ENCODE results near the gene AMBP. TPM values are rescaled to one million over a fixed set of nuclear protein-coding genes. Genes with fewer than 3 reads are reported as not detected.

Gene AMBP
- total RNA-seq, 5 donors from 2014 or later (not counting 1 experiment from before 2014, with no cell fraction given): 2.2 to 3.3 (median 3.0) TPM; not detected in 2

DNA sequence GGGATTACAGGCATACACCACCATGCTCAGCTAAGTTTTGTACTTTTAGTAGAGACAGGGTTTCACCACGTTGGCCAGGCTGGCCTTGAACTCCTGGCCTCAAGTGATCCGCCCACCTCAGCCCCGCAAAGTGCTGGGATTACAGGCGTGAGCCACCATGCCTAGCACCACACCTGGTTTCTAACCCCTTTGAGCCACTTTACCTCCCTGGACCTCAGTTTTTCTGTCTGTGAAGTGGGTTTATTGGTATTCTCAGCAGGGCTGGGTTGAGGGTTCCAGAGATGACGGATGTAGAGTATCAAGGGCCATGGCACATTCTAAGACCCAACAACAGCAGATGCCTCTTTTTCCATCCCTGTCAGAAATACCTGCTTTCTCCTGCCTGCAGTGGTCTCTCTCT, 38.6 kb downstream of the AMBP start:
- H3K4me3 Mint-ChIP-seq: no peak overlapping the region
- no peaks in the 10 kb centered on the region for H3K9me3 Mint-ChIP-seq
- H3K27ac ChIP-seq (ENCODE audit: low read length): no peak overlapping the region
- no peaks in the 10 kb centered on the region for H3K4me1 ChIP-seq (ENCODE audit: control insufficient read depth in 1 of 2, extremely low read depth in 1 of 2, insufficient read depth in 2 of 2, low read length in 2 of 2)
- POLR2A ChIA-PET: no interaction called here
- DNase-seq: peak in 1 of 35 experiments; percentile 11
- no peak overlapping the region for H3K27ac Mint-ChIP-seq
- no peak for ATAC-seq (replicated peaks in 1 of 4)
- H3K4me3 ChIP-seq (ENCODE audit: control insufficient read depth in 1 of 2, extremely low read depth in 1 of 2, low read length in 1 of 2): no peak overlapping the region
- CTCF ChIA-PET: interaction anchor here in 1 of 2 donors (0.7 kb wide), 1 partner anchor 1043 kb away, joined by 3 read pairs; no protein-coding TSS in a partner anchor
- no peaks in the 10 kb centered on the region for H3K36me3 ChIP-seq (ENCODE audit: control insufficient read depth in 2 of 2, extremely low read depth in 1 of 2, insufficient read depth in 1 of 2, low read length in 1 of 2)
- WGBS (ENCODE audit: insufficient coverage): no CpG with 5 or more reads among the region's 5 CpGs
- H3K27me3 Mint-ChIP-seq: no peaks in the 10 kb centered on the region
- H3K27me3 ChIP-seq (replicated peaks in 1 of 2; ENCODE audit: control insufficient read depth in 2 of 2, extremely low read depth in 1 of 2, insufficient read depth in 2 of 2, low read length in 1 of 2): no peaks in the 10 kb centered on the region
- no peaks in the 10 kb centered on the region for H3K9me3 ChIP-seq
- peaks cover 2% of the 10 kb centered on the region for H3K36me3 Mint-ChIP-seq
- no peaks in the 10 kb centered on the region for H3K4me1 Mint-ChIP-seq

- H3K27ac ChIP-seq (ENCODE audit: low read length): no peak overlapping the region
- CTCF ChIA-PET: no interaction called here
- H3K27me3 ChIP-seq (replicated peaks in 1 of 2; ENCODE audit: control insufficient read depth in 2 of 2, extremely low read depth in 1 of 2, insufficient read depth in 2 of 2, low read length in 1 of 2): no peaks in the 10 kb centered on the region
- H3K4me3 ChIP-seq (ENCODE audit: control insufficient read depth in 1 of 2, extremely low read depth in 1 of 2, low read length in 1 of 2): no peak overlapping the region
- Mint-ChIP-seq H3K27ac (no peak overlapping the region), H3K9me3 (no peaks in the 10 kb centered on the region), H3K36me3 (peaks cover 2% of the 10 kb centered on the region), H3K4me3 (no peak overlapping the region), H3K27me3 (no peaks in the 10 kb centered on the region), H3K4me1 (no peaks in the 10 kb centered on the region)
- no peaks in the 10 kb centered on the region for H3K36me3 ChIP-seq (ENCODE audit: control insufficient read depth in 2 of 2, extremely low read depth in 1 of 2, insufficient read depth in 1 of 2, low read length in 1 of 2)
- H3K9me3 ChIP-seq: no peaks in the 10 kb centered on the region
- no peak for DNase-seq
- no peak for ATAC-seq (replicated peaks in 1 of 4)
- H3K4me1 ChIP-seq (ENCODE audit: control insufficient read depth in 1 of 2, extremely low read depth in 1 of 2, insufficient read depth in 2 of 2, low read length in 2 of 2): no peaks in the 10 kb centered on the region
- WGBS (ENCODE audit: insufficient coverage): 96% methylated on average over 8 of the region's 13 CpGs
- POLR2A ChIA-PET: no interaction called here
Measured at GRCh38 chr9:114038724-114039313, 39.3 kb downstream of the AMBP start.

GRCh38 chr9:114037961-114038723, 40.0 kb downstream of the AMBP start:
- Histone ChIP-seq H3K27me3 (replicated peaks in 1 of 2; ENCODE audit: control insufficient read depth in 2 of 2, extremely low read depth in 1 of 2, insufficient read depth in 2 of 2, low read length in 1 of 2) (no peaks in the 10 kb centered on the region), H3K4me3 (ENCODE audit: control insufficient read depth in 1 of 2, extremely low read depth in 1 of 2, low read length in 1 of 2) (no peak overlapping the region), H3K36me3 (ENCODE audit: control insufficient read depth in 2 of 2, extremely low read depth in 1 of 2, insufficient read depth in 1 of 2, low read length in 1 of 2) (no peaks in the 10 kb centered on the region), H3K27ac (ENCODE audit: low read length) (no peak overlapping the region), H3K9me3 (no peaks in the 10 kb centered on the region), H3K4me1 (ENCODE audit: control insufficient read depth in 1 of 2, extremely low read depth in 1 of 2, insufficient read depth in 2 of 2, low read length in 2 of 2) (no peaks in the 10 kb centered on the region)
- no peak for ATAC-seq (replicated peaks in 1 of 4)
- H3K27me3 Mint-ChIP-seq: no peaks in the 10 kb centered on the region
- peaks cover 2% of the 10 kb centered on the region for H3K36me3 Mint-ChIP-seq
- ChIA-PET POLR2A (no interaction called here), CTCF (no interaction called here)
- no peaks in the 10 kb centered on the region for H3K9me3 Mint-ChIP-seq
- no peaks in the 10 kb centered on the region for H3K4me1 Mint-ChIP-seq
- peak in 1 of 35 experiments; percentile 19 for DNase-seq
- H3K27ac Mint-ChIP-seq: no peak overlapping the region
- no peak overlapping the region for H3K4me3 Mint-ChIP-seq
- WGBS (ENCODE audit: insufficient coverage): 93% methylated on average over 17 of the region's 19 CpGs

- WGBS (ENCODE audit: insufficient coverage): no CpG with 5 or more reads among the region's 5 CpGs
- Mint-ChIP-seq H3K4me1 (no peaks in the 10 kb centered on the region), H3K4me3 (no peak overlapping the region), H3K36me3 (peaks cover 2% of the 10 kb centered on the region), H3K27ac (no peak overlapping the region), H3K9me3 (no peaks in the 10 kb centered on the region), H3K27me3 (no peaks in the 10 kb centered on the region)
- Histone ChIP-seq H3K27me3 (replicated peaks in 1 of 2; ENCODE audit: control insufficient read depth in 2 of 2, extremely low read depth in 1 of 2, insufficient read depth in 2 of 2, low read length in 1 of 2) (no peaks in the 10 kb centered on the region), H3K4me1 (ENCODE audit: control insufficient read depth in 1 of 2, extremely low read depth in 1 of 2, insufficient read depth in 2 of 2, low read length in 2 of 2) (no peaks in the 10 kb centered on the region), H3K4me3 (ENCODE audit: control insufficient read depth in 1 of 2, extremely low read depth in 1 of 2, low read length in 1 of 2) (no peak overlapping the region), H3K9me3 (no peaks in the 10 kb centered on the region), H3K36me3 (ENCODE audit: control insufficient read depth in 2 of 2, extremely low read depth in 1 of 2, insufficient read depth in 1 of 2, low read length in 1 of 2) (no peaks in the 10 kb centered on the region), H3K27ac (ENCODE audit: low read length) (no peak overlapping the region)
- DNase-seq: no peak
- POLR2A ChIA-PET: no interaction called here
- no peak for ATAC-seq (replicated peaks in 1 of 4)
- CTCF ChIA-PET: no interaction called here
Measured at GRCh38 chr9:114037249-114037648, 40.9 kb downstream of the AMBP start.

DNA sequence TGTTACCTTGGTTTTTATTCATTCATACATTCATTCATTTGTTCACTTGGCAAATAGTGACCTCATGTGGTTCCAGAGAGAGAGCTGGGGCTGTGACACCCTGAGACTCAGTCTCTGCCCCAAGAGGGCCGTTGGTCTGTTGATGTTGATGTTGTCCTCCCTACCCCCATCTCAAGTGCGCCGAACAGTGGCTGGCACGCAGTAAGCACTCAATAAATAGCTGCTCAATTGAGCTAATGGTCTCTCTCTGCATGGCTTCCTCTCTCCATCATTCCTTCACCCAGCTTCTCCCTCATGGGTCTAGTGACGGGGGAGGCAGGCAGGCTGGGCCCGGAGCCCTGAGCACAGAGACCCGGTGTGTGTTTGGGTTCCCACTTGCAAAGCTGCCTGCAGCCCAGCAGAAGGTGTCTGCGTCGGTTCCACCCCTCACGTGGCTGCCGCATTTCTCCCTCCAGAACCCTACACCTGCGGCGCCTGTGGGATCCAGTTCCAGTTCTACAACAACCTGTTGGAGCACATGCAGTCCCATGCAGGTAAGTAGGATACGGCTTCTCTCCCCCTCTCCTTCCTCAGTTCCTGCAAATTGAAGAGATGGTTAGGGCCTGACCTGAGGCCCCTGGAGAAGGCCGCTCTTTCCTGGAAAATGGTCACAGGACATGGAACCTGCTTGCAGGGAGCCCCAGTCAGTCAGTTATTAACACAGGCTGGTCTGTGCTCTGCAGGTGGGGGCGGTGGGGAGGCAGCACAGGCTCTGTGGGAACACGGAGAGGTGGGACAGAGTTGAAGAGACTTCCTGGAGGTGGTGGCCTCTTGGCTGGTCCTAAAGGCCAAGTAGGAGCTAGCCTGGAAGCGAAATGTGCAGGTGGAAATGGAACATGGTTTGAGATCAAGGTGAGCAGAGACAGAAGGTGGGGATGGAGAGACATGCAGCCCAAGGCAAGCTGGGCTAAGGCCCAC, 42.0 kb downstream of the AMBP start:
- no peak overlapping the region for H3K4me3 Mint-ChIP-seq
- 88% methylated on average over 14 of the region's 18 CpGs for WGBS (ENCODE audit: insufficient coverage)
- H3K4me1 ChIP-seq (ENCODE audit: control insufficient read depth in 1 of 2, extremely low read depth in 1 of 2, insufficient read depth in 2 of 2, low read length in 2 of 2): no peaks in the 10 kb centered on the region
- CTCF ChIA-PET: no interaction called here
- H3K4me1 Mint-ChIP-seq: no peaks in the 10 kb centered on the region
- POLR2A ChIA-PET: no interaction called here
- DNase-seq: no peak
- no peaks in the 10 kb centered on the region for H3K27me3 Mint-ChIP-seq
- H3K4me3 ChIP-seq (ENCODE audit: control insufficient read depth in 1 of 2, extremely low read depth in 1 of 2, low read length in 1 of 2): no peak overlapping the region
- H3K27me3 ChIP-seq (replicated peaks in 1 of 2; ENCODE audit: control insufficient read depth in 2 of 2, extremely low read depth in 1 of 2, insufficient read depth in 2 of 2, low read length in 1 of 2): no peaks in the 10 kb centered on the region
- no peaks in the 10 kb centered on the region for H3K9me3 ChIP-seq
- no peaks in the 10 kb centered on the region for H3K36me3 ChIP-seq (ENCODE audit: control insufficient read depth in 2 of 2, extremely low read depth in 1 of 2, insufficient read depth in 1 of 2, low read length in 1 of 2)
- H3K27ac Mint-ChIP-seq: no peak overlapping the region
- ATAC-seq (replicated peaks in 1 of 4): no peak
- H3K36me3 Mint-ChIP-seq: no peaks in the 10 kb centered on the region
- H3K9me3 Mint-ChIP-seq: no peaks in the 10 kb centered on the region
- no peak overlapping the region for H3K27ac ChIP-seq (ENCODE audit: low read length)

- ChIA-PET POLR2A (no interaction called here), CTCF (no interaction called here)
- DNase-seq (no peak), ATAC-seq (replicated peaks in 1 of 4) (no peak)
- no peaks in the 10 kb centered on the region for H3K27me3 Mint-ChIP-seq
- Histone ChIP-seq H3K27me3 (replicated peaks in 1 of 2; ENCODE audit: control insufficient read depth in 2 of 2, extremely low read depth in 1 of 2, insufficient read depth in 2 of 2, low read length in 1 of 2) (no peaks in the 10 kb centered on the region), H3K36me3 (ENCODE audit: control insufficient read depth in 2 of 2, extremely low read depth in 1 of 2, insufficient read depth in 1 of 2, low read length in 1 of 2) (no peaks in the 10 kb centered on the region), H3K9me3 (no peaks in the 10 kb centered on the region), H3K4me3 (ENCODE audit: control insufficient read depth in 1 of 2, extremely low read depth in 1 of 2, low read length in 1 of 2) (no peak overlapping the region), H3K27ac (ENCODE audit: low read length) (no peak overlapping the region), H3K4me1 (ENCODE audit: control insufficient read depth in 1 of 2, extremely low read depth in 1 of 2, insufficient read depth in 2 of 2, low read length in 2 of 2) (no peaks in the 10 kb centered on the region)
- no peaks in the 10 kb centered on the region for H3K36me3 Mint-ChIP-seq
- 89% methylated on average over 15 of the region's 17 CpGs for WGBS (ENCODE audit: insufficient coverage)
- H3K27ac Mint-ChIP-seq: no peak overlapping the region
- no peaks in the 10 kb centered on the region for H3K9me3 Mint-ChIP-seq
- H3K4me1 Mint-ChIP-seq: no peaks in the 10 kb centered on the region
- no peak overlapping the region for H3K4me3 Mint-ChIP-seq
Measured at GRCh38 chr9:114035221-114035844, 42.8 kb downstream of the AMBP start.

All from T-cell (primary cell).